HEK293 (cell line): ENCODE measurements around the gene LNX1.
A peak's percentile ranks its signal among the peaks of the same experiment; 100 is the strongest.

Experiments used
- CTCF ChIA-PET: fragments of 350-600 bp; formaldehyde crosslinking; extraction: SDS; loops from one replicate; lab custom pipeline; 2021; ENCODE audit warnings: antibody characterized with exemption; lab: Yijun Ruan, JAX
- POLR2A ChIA-PET: fragments of 300-600 bp; formaldehyde crosslinking; extraction: SDS; loops from one replicate; lab custom pipeline; 2020; ENCODE audit warnings: antibody characterized with exemption, inconsistent platforms; lab: Yijun Ruan, JAX
- H3K27ac ChIP-seq: fragments of 200-500 bp; sonication (Bioruptor generic); 2 replicates; pipeline ENCODE4 v1.5.1; 2014; ENCODE audit warnings: low read depth, low read length, control low read depth, inconsistent platforms; ENCODE audit errors: extremely low read depth
- H3K36me3 ChIP-seq, 2 experiments: fragments of 200-500 bp in 1 of 2; sonication (Bioruptor generic) in 1 of 2; 1 replicate in 1 of 2; 2 replicates in 1 of 2; pipeline ENCODE4 v1.5.1; 2014 to 2017; ENCODE audit warnings: inconsistent platforms in 2 of 2, low read length in 2 of 2; ENCODE audit not compliant: control insufficient read depth in 2 of 2, insufficient read depth in 1 of 2
- H3K4me1 ChIP-seq: fragments of 200-500 bp; sonication (Bioruptor generic); 2 replicates; pipeline ENCODE4 v1.5.1; 2014; ENCODE audit warnings: mild to moderate bottlenecking, low read length, inconsistent platforms; ENCODE audit not compliant: control insufficient read depth, insufficient read depth
- H3K4me3 ChIP-seq: 2 replicates; pipeline ENCODE4 v1.5.1; 2011; ENCODE audit warnings: low read depth, mild to moderate bottlenecking, control low read depth, low read length, moderate library complexity
- H3K9me3 ChIP-seq: fragments of 200-500 bp; sonication (Bioruptor generic); 2 replicates; pipeline ENCODE4 v1.5.1; 2014; ENCODE audit warnings: low read depth, low read length, inconsistent platforms; ENCODE audit not compliant: control insufficient read depth, insufficient read depth
- KLF17 ChIP-seq: fragments of 450-650 bp; formaldehyde crosslinking; IDR thresholded peaks from 2 replicates; pipeline ENCODE4 v1.5.1; 2016; ENCODE audit warnings: missing biosample characterization, missing genetic modification characterization
- KLF7 ChIP-seq: fragments of 450-650 bp; formaldehyde crosslinking; IDR thresholded peaks from 2 replicates; pipeline ENCODE4 v1.5.1; 2016; ENCODE audit warnings: missing biosample characterization, missing genetic modification characterization, borderline replicate concordance
- MEIS1 ChIP-seq: sonication (generic); formaldehyde crosslinking; IDR thresholded peaks from 2 replicates; pipeline ENCODE4 v1.8.1; 2022; ENCODE audit warnings: missing genetic modification reagents, mild to moderate bottlenecking, borderline replicate concordance
- PRDM1 ChIP-seq: fragments of 450-650 bp; formaldehyde crosslinking; IDR thresholded peaks from 2 replicates; pipeline ENCODE4; 2016; ENCODE audit warnings: missing biosample characterization, missing genetic modification characterization
- SCRT2 ChIP-seq: fragments of 450-650 bp; formaldehyde crosslinking; IDR thresholded peaks from 2 replicates; pipeline ENCODE4 v1.5.1; 2016; ENCODE audit warnings: missing biosample characterization, missing genetic modification characterization
- TRIM28 ChIP-seq: IDR thresholded peaks from 2 replicates; pipeline ENCODE4 v1.6.1; 2011; ENCODE audit warnings: low read length, control low read depth, borderline replicate concordance
- ZBTB20 ChIP-seq: fragments of 450-650 bp; formaldehyde crosslinking; IDR thresholded peaks from 2 replicates; pipeline ENCODE4 v1.5.1; 2016; ENCODE audit warnings: missing biosample characterization, missing genetic modification characterization
- ZFP3 ChIP-seq: fragments of 450-650 bp; formaldehyde crosslinking; IDR thresholded peaks from 2 replicates; pipeline ENCODE4 v1.5.1; 2016; ENCODE audit warnings: low read depth, missing biosample characterization, missing genetic modification characterization
- ZNF121 ChIP-seq: fragments of 450-650 bp; formaldehyde crosslinking; IDR thresholded peaks from 2 replicates; pipeline ENCODE4 v1.5.1; 2016; ENCODE audit warnings: missing biosample characterization, missing genetic modification characterization
- ZNF138 ChIP-seq: fragments of 450-650 bp; formaldehyde crosslinking; IDR thresholded peaks from 2 replicates; pipeline ENCODE4 v1.5.1; 2016; ENCODE audit warnings: missing biosample characterization, missing genetic modification characterization, borderline replicate concordance
- ZNF157 ChIP-seq: fragments of 450-650 bp; formaldehyde crosslinking; IDR thresholded peaks from 2 replicates; pipeline ENCODE4 v1.5.1; 2016; ENCODE audit warnings: missing biosample characterization, missing genetic modification characterization
- ZNF23 ChIP-seq: fragments of 450-650 bp; formaldehyde crosslinking; IDR thresholded peaks from 2 replicates; pipeline ENCODE4 v1.5.1; 2016; ENCODE audit warnings: missing biosample characterization, missing genetic modification characterization, borderline replicate concordance
- ZNF24 ChIP-seq: fragments of 450-650 bp; formaldehyde crosslinking; IDR thresholded peaks from 2 replicates; pipeline ENCODE4 v1.5.1; 2016; ENCODE audit warnings: missing biosample characterization, missing genetic modification characterization
- ZNF366 ChIP-seq: fragments of 450-650 bp; formaldehyde crosslinking; conservative IDR thresholded peaks from 2 replicates; pipeline ENCODE4 v1.5.1; 2016; ENCODE audit warnings: missing biosample characterization, missing genetic modification characterization
- ZNF544 ChIP-seq: fragments of 450-650 bp; formaldehyde crosslinking; IDR thresholded peaks from 2 replicates; pipeline ENCODE4 v1.5.0; 2017; ENCODE audit warnings: missing biosample characterization, missing genetic modification characterization
- ZNF600 ChIP-seq: fragments of 450-650 bp; formaldehyde crosslinking; IDR thresholded peaks from 2 replicates; pipeline ENCODE4 v1.5.1; 2016; ENCODE audit warnings: missing biosample characterization, missing genetic modification characterization
- ZNF670 ChIP-seq: fragments of 450-650 bp; formaldehyde crosslinking; IDR thresholded peaks from 2 replicates; pipeline ENCODE4 v1.5.1; 2016; ENCODE audit warnings: missing biosample characterization, missing genetic modification characterization, low read depth
- ZNF701 ChIP-seq: fragments of 450-650 bp; formaldehyde crosslinking; IDR thresholded peaks from 2 replicates; pipeline ENCODE4 v1.5.1; 2016; ENCODE audit warnings: missing biosample characterization, missing genetic modification characterization
- ZNF76 ChIP-seq: fragments of 450-650 bp; formaldehyde crosslinking; IDR thresholded peaks from 2 replicates; pipeline ENCODE4; 2016; ENCODE audit warnings: low read depth, missing biosample characterization, missing genetic modification characterization, borderline replicate concordance
- ZNF768 ChIP-seq: fragments of 450-650 bp; formaldehyde crosslinking; IDR thresholded peaks from 2 replicates; pipeline ENCODE4 v1.5.1; 2018; ENCODE audit warnings: missing biosample characterization, mild to moderate bottlenecking, missing genetic modification characterization
- ZNF785 ChIP-seq: fragments of 450-650 bp; formaldehyde crosslinking; IDR thresholded peaks from 2 replicates; pipeline ENCODE4 v1.5.1; 2016; ENCODE audit warnings: missing biosample characterization, missing genetic modification characterization
- ZNF843 ChIP-seq: fragments of 450-650 bp; formaldehyde crosslinking; IDR thresholded peaks from 2 replicates; pipeline ENCODE4 v1.5.1; 2016; ENCODE audit warnings: missing biosample characterization, missing genetic modification characterization
- TF ChIP-seq, protein P1 (sequence below): IDR thresholded peaks from 2 replicates; pipeline ENCODE4 v1.6.1; 2011; ENCODE audit warnings: mild to moderate bottlenecking, low read depth, low read length, borderline replicate concordance
- TF ChIP-seq, protein P2 (sequence below): sonication (generic); formaldehyde crosslinking; IDR thresholded peaks from 2 replicates; pipeline ENCODE4 v1.8.1; 2022; ENCODE audit warnings: mild to moderate bottlenecking, moderate library complexity, missing genetic modification reagents

LNX1 gene

GRCh38 chr4:53562409-53562808 is 28.9 kb downstream of the LNX1 start (continued):
- TF ChIP-seq ZNF138 (tag by site-specific recombination) (no peak), PRDM1 (tag by site-specific recombination) (no peak), ZNF23 (no peak), SCRT2 (tag by site-specific recombination) (no peak)
- TF ChIP-seq, protein P1, sequence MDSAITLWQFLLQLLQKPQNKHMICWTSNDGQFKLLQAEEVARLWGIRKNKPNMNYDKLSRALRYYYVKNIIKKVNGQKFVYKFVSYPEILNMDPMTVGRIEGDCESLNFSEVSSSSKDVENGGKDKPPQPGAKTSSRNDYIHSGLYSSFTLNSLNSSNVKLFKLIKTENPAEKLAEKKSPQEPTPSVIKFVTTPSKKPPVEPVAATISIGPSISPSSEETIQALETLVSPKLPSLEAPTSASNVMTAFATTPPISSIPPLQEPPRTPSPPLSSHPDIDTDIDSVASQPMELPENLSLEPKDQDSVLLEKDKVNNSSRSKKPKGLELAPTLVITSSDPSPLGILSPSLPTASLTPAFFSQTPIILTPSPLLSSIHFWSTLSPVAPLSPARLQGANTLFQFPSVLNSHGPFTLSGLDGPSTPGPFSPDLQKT: no peak

DNA sequence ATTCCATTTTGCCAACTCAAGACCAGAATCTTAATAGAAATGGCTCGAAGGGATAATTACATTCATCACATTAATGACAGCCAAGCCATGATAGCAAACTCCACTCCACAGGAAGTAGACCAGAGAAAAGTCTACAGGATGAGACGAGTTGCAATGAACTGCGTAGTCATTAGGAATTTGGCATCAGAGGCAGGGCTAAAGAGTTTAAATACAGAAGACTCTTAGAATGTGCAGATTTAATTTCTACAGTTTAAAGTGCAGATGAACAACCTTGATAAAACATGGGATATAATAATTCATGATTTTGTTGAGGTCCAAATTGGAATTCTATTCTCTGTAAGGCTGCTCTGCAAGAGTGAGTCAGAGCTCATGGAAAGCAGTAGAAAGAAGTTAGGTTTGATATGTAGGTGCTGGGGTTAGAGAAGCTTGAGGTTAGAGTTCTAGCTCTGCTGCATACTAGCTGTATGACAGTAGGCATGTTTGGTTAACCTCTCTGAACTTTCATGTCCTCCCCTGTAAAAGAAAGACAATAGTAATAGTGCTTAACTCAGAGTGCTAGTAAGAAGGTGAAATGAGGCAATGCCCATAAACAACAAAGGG is 32.2 kb downstream of the LNX1 start:
- H3K4me1 ChIP-seq: peaks cover 4% of the 10 kb centered on the region; the same call in 1 of the 2 replicates
- POLR2A ChIA-PET: no interaction called here
- TF ChIP-seq KLF17 (no peak), ZNF157 (tag by site-specific recombination) (no peak), ZNF76 (tag by site-specific recombination) (no peak), MEIS1 (CRISPR knock-in tag) (no peak), TRIM28 (no peak), ZNF768 (tag by site-specific recombination) (no peak), ZNF785 (no peak), KLF7 (no peak), ZNF366 (no peak), ZFP3 (tag by site-specific recombination) (no peak), ZNF121 (no peak), ZNF544 (tag by site-specific recombination) (no peak), ZNF23 (no peak)
- TF ChIP-seq, protein P2, sequence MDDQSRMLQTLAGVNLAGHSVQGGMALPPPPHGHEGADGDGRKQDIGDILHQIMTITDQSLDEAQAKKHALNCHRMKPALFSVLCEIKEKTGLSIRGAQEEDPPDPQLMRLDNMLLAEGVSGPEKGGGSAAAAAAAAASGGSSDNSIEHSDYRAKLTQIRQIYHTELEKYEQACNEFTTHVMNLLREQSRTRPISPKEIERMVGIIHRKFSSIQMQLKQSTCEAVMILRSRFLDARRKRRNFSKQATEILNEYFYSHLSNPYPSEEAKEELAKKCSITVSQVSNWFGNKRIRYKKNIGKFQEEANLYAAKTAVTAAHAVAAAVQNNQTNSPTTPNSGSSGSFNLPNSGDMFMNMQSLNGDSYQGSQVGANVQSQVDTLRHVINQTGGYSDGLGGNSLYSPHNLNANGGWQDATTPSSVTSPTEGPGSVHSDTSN (CRISPR knock-in tag): no peak
- TF ChIP-seq, all 188 proteins: peak for 0
- H3K27ac ChIP-seq: no peak overlapping the region
- CTCF ChIA-PET: no interaction called here
- no peak overlapping the region for H3K4me3 ChIP-seq
- no peaks in the 10 kb centered on the region for H3K9me3 ChIP-seq
- H3K36me3 ChIP-seq: no peaks in the 10 kb centered on the region

- H3K36me3 ChIP-seq: no peaks in the 10 kb centered on the region
- no peak overlapping the region for H3K4me3 ChIP-seq
- no peak overlapping the region for H3K27ac ChIP-seq
- POLR2A ChIA-PET: no interaction called here
- no peaks in the 10 kb centered on the region for H3K9me3 ChIP-seq
- CTCF ChIA-PET: no interaction called here
- TF ChIP-seq ZNF843 (tag by site-specific recombination) (no peak), ZNF600 (tag by site-specific recombination) (0 out of 2 replicates have a peak, but pooled peaks have one; percentile 31), ZNF670 (tag by site-specific recombination) (no peak), ZBTB20 (tag by site-specific recombination) (no peak), SCRT2 (tag by site-specific recombination) (peak; percentile 69), ZNF701 (tag by site-specific recombination) (no peak), ZNF24 (tag by site-specific recombination) (no peak)
- H3K4me1 ChIP-seq: peaks cover 4% of the 10 kb centered on the region; the same call in 1 of the 2 replicates
Measured at GRCh38 chr4:53558065-53558801, 33.1 kb downstream of the LNX1 start.
